Measurements from ENCODE around the gene STOML3. TPM values are rescaled to one million over a fixed set of nuclear protein-coding genes. Genes with fewer than 3 reads are reported as not detected.

Gene STOML3
- total and polyA plus RNA-seq, 2 of the 8 experiments (the other 6 are each of a cell fraction or from before 2014, with no cell fraction given) = 0.06 TPM; not detected in 1

GRCh38 chr13:38943231-38943630 lies 47.4 kb downstream of the STOML3 start (continued):
- TF ChIP-seq, protein P1, sequence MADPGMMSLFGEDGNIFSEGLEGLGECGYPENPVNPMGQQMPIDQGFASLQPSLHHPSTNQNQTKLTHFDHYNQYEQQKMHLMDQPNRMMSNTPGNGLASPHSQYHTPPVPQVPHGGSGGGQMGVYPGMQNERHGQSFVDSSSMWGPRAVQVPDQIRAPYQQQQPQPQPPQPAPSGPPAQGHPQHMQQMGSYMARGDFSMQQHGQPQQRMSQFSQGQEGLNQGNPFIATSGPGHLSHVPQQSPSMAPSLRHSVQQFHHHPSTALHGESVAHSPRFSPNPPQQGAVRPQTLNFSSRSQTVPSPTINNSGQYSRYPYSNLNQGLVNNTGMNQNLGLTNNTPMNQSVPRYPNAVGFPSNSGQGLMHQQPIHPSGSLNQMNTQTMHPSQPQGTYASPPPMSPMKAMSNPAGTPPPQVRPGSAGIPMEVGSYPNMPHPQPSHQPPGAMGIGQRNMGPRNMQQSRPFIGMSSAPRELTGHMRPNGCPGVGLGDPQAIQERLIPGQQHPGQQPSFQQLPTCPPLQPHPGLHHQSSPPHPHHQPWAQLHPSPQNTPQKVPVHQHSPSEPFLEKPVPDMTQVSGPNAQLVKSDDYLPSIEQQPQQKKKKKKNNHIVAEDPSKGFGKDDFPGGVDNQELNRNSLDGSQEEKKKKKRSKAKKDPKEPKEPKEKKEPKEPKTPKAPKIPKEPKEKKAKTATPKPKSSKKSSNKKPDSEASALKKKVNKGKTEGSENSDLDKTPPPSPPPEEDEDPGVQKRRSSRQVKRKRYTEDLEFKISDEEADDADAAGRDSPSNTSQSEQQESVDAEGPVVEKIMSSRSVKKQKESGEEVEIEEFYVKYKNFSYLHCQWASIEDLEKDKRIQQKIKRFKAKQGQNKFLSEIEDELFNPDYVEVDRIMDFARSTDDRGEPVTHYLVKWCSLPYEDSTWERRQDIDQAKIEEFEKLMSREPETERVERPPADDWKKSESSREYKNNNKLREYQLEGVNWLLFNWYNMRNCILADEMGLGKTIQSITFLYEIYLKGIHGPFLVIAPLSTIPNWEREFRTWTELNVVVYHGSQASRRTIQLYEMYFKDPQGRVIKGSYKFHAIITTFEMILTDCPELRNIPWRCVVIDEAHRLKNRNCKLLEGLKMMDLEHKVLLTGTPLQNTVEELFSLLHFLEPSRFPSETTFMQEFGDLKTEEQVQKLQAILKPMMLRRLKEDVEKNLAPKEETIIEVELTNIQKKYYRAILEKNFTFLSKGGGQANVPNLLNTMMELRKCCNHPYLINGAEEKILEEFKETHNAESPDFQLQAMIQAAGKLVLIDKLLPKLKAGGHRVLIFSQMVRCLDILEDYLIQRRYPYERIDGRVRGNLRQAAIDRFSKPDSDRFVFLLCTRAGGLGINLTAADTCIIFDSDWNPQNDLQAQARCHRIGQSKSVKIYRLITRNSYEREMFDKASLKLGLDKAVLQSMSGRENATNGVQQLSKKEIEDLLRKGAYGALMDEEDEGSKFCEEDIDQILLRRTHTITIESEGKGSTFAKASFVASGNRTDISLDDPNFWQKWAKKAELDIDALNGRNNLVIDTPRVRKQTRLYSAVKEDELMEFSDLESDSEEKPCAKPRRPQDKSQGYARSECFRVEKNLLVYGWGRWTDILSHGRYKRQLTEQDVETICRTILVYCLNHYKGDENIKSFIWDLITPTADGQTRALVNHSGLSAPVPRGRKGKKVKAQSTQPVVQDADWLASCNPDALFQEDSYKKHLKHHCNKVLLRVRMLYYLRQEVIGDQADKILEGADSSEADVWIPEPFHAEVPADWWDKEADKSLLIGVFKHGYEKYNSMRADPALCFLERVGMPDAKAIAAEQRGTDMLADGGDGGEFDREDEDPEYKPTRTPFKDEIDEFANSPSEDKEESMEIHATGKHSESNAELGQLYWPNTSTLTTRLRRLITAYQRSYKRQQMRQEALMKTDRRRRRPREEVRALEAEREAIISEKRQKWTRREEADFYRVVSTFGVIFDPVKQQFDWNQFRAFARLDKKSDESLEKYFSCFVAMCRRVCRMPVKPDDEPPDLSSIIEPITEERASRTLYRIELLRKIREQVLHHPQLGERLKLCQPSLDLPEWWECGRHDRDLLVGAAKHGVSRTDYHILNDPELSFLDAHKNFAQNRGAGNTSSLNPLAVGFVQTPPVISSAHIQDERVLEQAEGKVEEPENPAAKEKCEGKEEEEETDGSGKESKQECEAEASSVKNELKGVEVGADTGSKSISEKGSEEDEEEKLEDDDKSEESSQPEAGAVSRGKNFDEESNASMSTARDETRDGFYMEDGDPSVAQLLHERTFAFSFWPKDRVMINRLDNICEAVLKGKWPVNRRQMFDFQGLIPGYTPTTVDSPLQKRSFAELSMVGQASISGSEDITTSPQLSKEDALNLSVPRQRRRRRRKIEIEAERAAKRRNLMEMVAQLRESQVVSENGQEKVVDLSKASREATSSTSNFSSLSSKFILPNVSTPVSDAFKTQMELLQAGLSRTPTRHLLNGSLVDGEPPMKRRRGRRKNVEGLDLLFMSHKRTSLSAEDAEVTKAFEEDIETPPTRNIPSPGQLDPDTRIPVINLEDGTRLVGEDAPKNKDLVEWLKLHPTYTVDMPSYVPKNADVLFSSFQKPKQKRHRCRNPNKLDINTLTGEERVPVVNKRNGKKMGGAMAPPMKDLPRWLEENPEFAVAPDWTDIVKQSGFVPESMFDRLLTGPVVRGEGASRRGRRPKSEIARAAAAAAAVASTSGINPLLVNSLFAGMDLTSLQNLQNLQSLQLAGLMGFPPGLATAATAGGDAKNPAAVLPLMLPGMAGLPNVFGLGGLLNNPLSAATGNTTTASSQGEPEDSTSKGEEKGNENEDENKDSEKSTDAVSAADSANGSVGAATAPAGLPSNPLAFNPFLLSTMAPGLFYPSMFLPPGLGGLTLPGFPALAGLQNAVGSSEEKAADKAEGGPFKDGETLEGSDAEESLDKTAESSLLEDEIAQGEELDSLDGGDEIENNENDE (IDR thresholded peaks at IDR 0.05; ENCODE audit: insufficient replicate concordance, low read length) = no peak
- TF ChIP-seq SRF (IDR thresholded peaks at IDR 0.05; ENCODE audit: low read depth, low read length) (no peak), GTF2F1 (IDR thresholded peaks at IDR 0.05; ENCODE audit: borderline replicate concordance, low read depth, low read length) (no peak), CBX8 (IDR thresholded peaks at IDR 0.05; ENCODE audit: borderline replicate concordance, low read depth, low read length) (no peak), PHF8 (conservative IDR thresholded peaks at IDR 0.05; ENCODE audit: low read depth, low read length) (no peak), GABPA (IDR thresholded peaks at IDR 0.05; ENCODE audit: borderline replicate concordance, insufficient read depth, low read length) (no peak)
